GM18502 (cell line): Measurements from ENCODE around the gene GABBR2.
A peak's percentile ranks its signal among the peaks of the same experiment; 100 is the strongest.
"Not testable (repeated sequence)": the region's sequence is repeated elsewhere in the genome, so short reads cannot be mapped to it uniquely, and the experiment has no call there.

ENCODE experiments used
- ATAC-seq: cut with Tn5 transposase; IDR thresholded peaks from one replicate; pipeline ENCODE4 v1.9.1; 2021; ENCODE audit warnings: mild to moderate bottlenecking; ENCODE audit not compliant: unreplicated experiment, poor library complexity

The GABBR2 gene

GRCh38 chr9:98291820-98292219 lies 416.9 kb downstream of the GABBR2 start:
- no peak for ATAC-seq

GRCh38 chr9:98290411-98290810 lies 418.3 kb downstream of the GABBR2 start:
- no peak for ATAC-seq

- no peak for ATAC-seq
Measured at GRCh38 chr9:98289614-98290201, 419.0 kb downstream of the GABBR2 start.

- no peak for ATAC-seq
Measured at GRCh38 chr9:98288881-98289280, 419.9 kb downstream of the GABBR2 start.

- ATAC-seq = no peak
Measured at GRCh38 chr9:98287384-98287783, 421.4 kb downstream of the GABBR2 start.

- ATAC-seq = no peak
Measured at GRCh38 chr9:98285446-98285845, 423.3 kb downstream of the GABBR2 start.

- ATAC-seq = no peak
Measured at GRCh38 chr9:98284754-98285153, 424.0 kb downstream of the GABBR2 start.

- ATAC-seq = not testable (repeated sequence)
Measured at GRCh38 chr9:98283143-98283542, 425.6 kb downstream of the GABBR2 start.

GRCh38 chr9:98281281-98281680 lies 427.5 kb downstream of the GABBR2 start:
- ATAC-seq = no peak

GRCh38 chr9:98280574-98280973 lies 428.2 kb downstream of the GABBR2 start:
- ATAC-seq = no peak

GRCh38 chr9:98280162-98280561 lies 428.6 kb downstream of the GABBR2 start:
- no peak for ATAC-seq

GRCh38 chr9:98276907-98277469 lies 431.7 kb downstream of the GABBR2 start:
- no peak for ATAC-seq

- no peak for ATAC-seq
Measured at GRCh38 chr9:98275159-98275558, 433.6 kb downstream of the GABBR2 start.

GRCh38 chr9:98272083-98272482 lies 436.7 kb downstream of the GABBR2 start:
- ATAC-seq = no peak

GRCh38 chr9:98271479-98271878 lies 437.3 kb downstream of the GABBR2 start:
- ATAC-seq = no peak

- ATAC-seq = not testable (repeated sequence)
Measured at GRCh38 chr9:98270284-98270683, 438.5 kb downstream of the GABBR2 start.

- not testable (repeated sequence) for ATAC-seq
Measured at GRCh38 chr9:98269652-98270051, 439.1 kb downstream of the GABBR2 start.

GRCh38 chr9:98267556-98267955 lies 441.2 kb downstream of the GABBR2 start:
- ATAC-seq = not testable (repeated sequence)

- no peak for ATAC-seq
Measured at GRCh38 chr9:98264516-98264915, 444.2 kb downstream of the GABBR2 start.

GRCh38 chr9:98263482-98264357 lies 445.0 kb downstream of the GABBR2 start:
- peak; percentile 83 for ATAC-seq

- no peak for ATAC-seq
Measured at GRCh38 chr9:98263080-98263479, 445.7 kb downstream of the GABBR2 start.
